GM23338 (cell line): ENCODE results near the gene IGDCC3. TPM values are rescaled to one million over a fixed set of nuclear protein-coding genes. Genes with fewer than 3 reads are reported as not detected.

Experiments used
- ATAC-seq: fragments of 200-7000 bp; cut with Tn5 transposase; 3 replicates; pipeline ENCODE4 v1.9.1; 2020
- DNase-seq: peaks from one replicate; pipeline ENCODE4 v3.0.0-alpha.2; 2015; ENCODE audit warnings: low spot score
- H2AFZ ChIP-seq: fragments of 200-600 bp; sonication (generic); 2 replicates; pipeline ENCODE4 v1.8.0; 2016; ENCODE audit warnings: antibody characterized with exemption, mild to moderate bottlenecking, moderate library complexity
- H3F3A ChIP-seq: fragments of 200-600 bp; sonication (generic); replicated peaks from 2 replicates; pipeline ENCODE4 v1.8.0; 2017; ENCODE audit warnings: antibody characterized with exemption, mixed run types, low read depth
- H3K27ac ChIP-seq: fragments of 200-600 bp; sonication (generic); 2 replicates; pipeline ENCODE4 v1.6.1; 2016; ENCODE audit warnings: low read depth
- H3K27me3 ChIP-seq: fragments of 200-600 bp; sonication (generic); 2 replicates; pipeline ENCODE4 v1.8.0; 2016; ENCODE audit warnings: mild to moderate bottlenecking, mixed run types, moderate library complexity; ENCODE audit not compliant: insufficient read depth
- H3K36me3 ChIP-seq: fragments of 200-600 bp; sonication (generic); 2 replicates; pipeline ENCODE4 v1.8.0; 2016; ENCODE audit warnings: mild to moderate bottlenecking; ENCODE audit not compliant: insufficient read depth
- H3K4me1 ChIP-seq: fragments of 200-600 bp; sonication (generic); 2 replicates; pipeline ENCODE4 v1.8.0; 2016; ENCODE audit warnings: mild to moderate bottlenecking, moderate library complexity; ENCODE audit not compliant: insufficient read depth
- H3K4me2 ChIP-seq: fragments of 200-600 bp; sonication (generic); 2 replicates; pipeline ENCODE4 v1.7.1; 2017; ENCODE audit warnings: mixed run types
- H3K4me3 ChIP-seq: fragments of 200-600 bp; sonication (generic); 2 replicates; pipeline ENCODE4 v1.6.1; 2016; ENCODE audit warnings: mixed run types
- H3K79me2 ChIP-seq: fragments of 200-600 bp; sonication (generic); replicated peaks from 2 replicates; pipeline ENCODE4 v1.8.0; 2017; ENCODE audit warnings: mild to moderate bottlenecking; ENCODE audit not compliant: insufficient read depth
- H3K9me2 ChIP-seq: fragments of 200-600 bp; sonication (generic); 2 replicates; pipeline ENCODE4 v1.8.0; 2017; ENCODE audit not compliant: insufficient read depth
- H4K20me1 ChIP-seq: fragments of 200-600 bp; sonication (generic); replicated peaks from 2 replicates; pipeline ENCODE4 v1.8.0; 2017; ENCODE audit warnings: mild to moderate bottlenecking; ENCODE audit not compliant: insufficient read depth
- H3K27ac Mint-ChIP-seq: 2 replicates; pipeline ENCODE4 v1.8.0; 2020; ENCODE audit warnings: inconsistent platforms, mild to moderate bottlenecking, moderate library complexity, mixed read lengths
- H3K27me3 Mint-ChIP-seq: 3 replicates; pipeline ENCODE4 v1.8.0; 2022; ENCODE audit warnings: low read depth, mild to moderate bottlenecking, moderate library complexity, mixed read lengths, inconsistent platforms; ENCODE audit not compliant: insufficient read depth, poor library complexity
- H3K36me3 Mint-ChIP-seq: 3 replicates; pipeline ENCODE4 v1.8.0; 2021; ENCODE audit warnings: low read depth, mild to moderate bottlenecking, inconsistent platforms, moderate library complexity, mixed read lengths
- H3K4me1 Mint-ChIP-seq: 3 replicates; pipeline ENCODE4 v1.8.0; 2020; ENCODE audit warnings: mild to moderate bottlenecking, inconsistent platforms, mixed read lengths
- H3K4me3 Mint-ChIP-seq: 3 replicates; pipeline ENCODE4 v1.8.0; 2021; ENCODE audit warnings: moderate library complexity, mild to moderate bottlenecking, inconsistent platforms, mixed read lengths
- H3K9me3 Mint-ChIP-seq: 3 replicates; pipeline ENCODE4 v1.8.0; 2020; ENCODE audit warnings: moderate library complexity, mild to moderate bottlenecking, inconsistent platforms, mixed read lengths
- CREB1 ChIP-seq: fragments of 250-450 bp; sonication (Bioruptor Pico); IDR thresholded peaks from 2 replicates; pipeline ENCODE4 v1.5.0; 2020; ENCODE audit warnings: low read depth, mild to moderate bottlenecking, moderate library complexity
- CTCF ChIP-seq, 2 experiments: fragments of 200-600 bp in 1 of 2; sonication (generic) in 1 of 2; conservative IDR thresholded peaks; 2 replicates each; pipeline versions ENCODE4 v1.5.1 to v1.6.1; 2016 to 2017; ENCODE audit warnings: antibody characterized with exemption in 2 of 2, low read depth in 2 of 2, mild to moderate bottlenecking in 2 of 2, moderate library complexity in 1 of 2
- ETS1 ChIP-seq: IDR thresholded peaks from 2 replicates; pipeline ENCODE4 v1.6.1; 2016; ENCODE audit warnings: antibody characterized with exemption
- EZH2 ChIP-seq: fragments of 200-600 bp; sonication (generic); IDR thresholded peaks from one replicate; pipeline ENCODE4 v1.8.0; 2017; ENCODE audit warnings: antibody characterized with exemption, mild to moderate bottlenecking, low read depth; ENCODE audit not compliant: unreplicated experiment
- EZH2phosphoT487 ChIP-seq: fragments of 200-600 bp; sonication (generic); IDR thresholded peaks from one replicate; pipeline ENCODE4 v1.8.1; 2018; ENCODE audit warnings: antibody characterized with exemption; ENCODE audit not compliant: unreplicated experiment
- JUNB ChIP-seq: IDR thresholded peaks from one replicate; pipeline ENCODE4 v1.6.1; 2016; ENCODE audit warnings: antibody characterized with exemption; ENCODE audit not compliant: unreplicated experiment
- REST ChIP-seq: IDR thresholded peaks from one replicate; pipeline ENCODE4 v1.6.1; 2018; ENCODE audit warnings: antibody characterized with exemption; ENCODE audit not compliant: unreplicated experiment
- STAT1 ChIP-seq: IDR thresholded peaks from one replicate; pipeline ENCODE4 v1.6.1; 2016; ENCODE audit warnings: antibody characterized with exemption; ENCODE audit not compliant: unreplicated experiment
- ZNF114 ChIP-seq: fragments of 250-450 bp; sonication (Bioruptor Pico); IDR thresholded peaks from 2 replicates; pipeline ENCODE4 v1.5.0; 2020; ENCODE audit warnings: mild to moderate bottlenecking, moderate library complexity
- ZNF331 ChIP-seq: fragments of 250-450 bp; sonication (Bioruptor Pico); IDR thresholded peaks from 2 replicates; pipeline ENCODE4 v1.5.0; 2020; ENCODE audit warnings: low read depth, mild to moderate bottlenecking, moderate library complexity
- ZNF462 ChIP-seq: fragments of 250-450 bp; sonication (Bioruptor Pico); IDR thresholded peaks from 2 replicates; pipeline ENCODE4 v1.5.0; 2020; ENCODE audit warnings: mild to moderate bottlenecking, moderate library complexity
- polyA plus RNA-seq: library from polyadenylated mRNA; unstranded; fragments of >200 nt; fragmentation: Nextera tagmentation; extraction: Ambion mirVana; gene quantifications from 2 replicates; pipeline ENCODE4 v1.2.1, GENCODE V29; 2016
- total RNA-seq: library from RNA; depleted of rRNA; stranded (reverse); fragments of >200 nt; shearing (Covaris generic); gene quantifications from 2 replicates; pipeline ENCODE4 v1.2.3, GENCODE V29; 2014

Gene IGDCC3
- total and polyA plus RNA-seq, 2 experiments from 2014 or later: 15.3 to 30.7 TPM

- H3K27me3 Mint-ChIP-seq: peaks cover 29% of the 10 kb centered on the region
- no peaks in the 10 kb centered on the region for H3K36me3 Mint-ChIP-seq
- H2AFZ ChIP-seq: no peak overlapping the region
- H3K4me3 ChIP-seq: no peak overlapping the region
- H3K9me2 ChIP-seq: no peaks in the 10 kb centered on the region
- peaks cover 25% of the 10 kb centered on the region for H3K4me1 Mint-ChIP-seq
- ATAC-seq (no peak), DNase-seq (no peak)
- no peak overlapping the region for H3K4me2 ChIP-seq
- H3K9me3 Mint-ChIP-seq: no peaks in the 10 kb centered on the region; the same call in 2 of the 3 replicates
- no peaks in the 10 kb centered on the region for H3K79me2 ChIP-seq
- H3K27ac ChIP-seq: no peak overlapping the region
- no peaks in the 10 kb centered on the region; the same call in 1 of the 2 replicates for H3F3A ChIP-seq
- H3K4me1 ChIP-seq: peaks cover 13% of the 10 kb centered on the region
- H3K36me3 ChIP-seq: no peaks in the 10 kb centered on the region
- H3K4me3 Mint-ChIP-seq: no peak overlapping the region
- no peaks in the 10 kb centered on the region for H4K20me1 ChIP-seq
- H3K27ac Mint-ChIP-seq: no peak overlapping the region
- H3K27me3 ChIP-seq: no peaks in the 10 kb centered on the region
- TF ChIP-seq REST: no peak
- TF ChIP-seq ZNF462 (CRISPR knock-in tag): no peak
- TF ChIP-seq CTCF (conservative IDR thresholded peaks at IDR 0.05; ENCODE audit: low read depth in 2 of 2): no peak
- no peak for TF ChIP-seq STAT1
- no peak for TF ChIP-seq CREB1
- no peak for TF ChIP-seq EZH2phosphoT487
- no peak for TF ChIP-seq ZNF114 (CRISPR knock-in tag)
- TF ChIP-seq ETS1: no peak
- TF ChIP-seq JUNB: no peak
- no peak for TF ChIP-seq ZNF331
- no peak for TF ChIP-seq EZH2
Observed at GRCh38 chr15:65307978-65308377, 69.8 kb downstream of the IGDCC3 start.
